Measurements from ENCODE around the gene ANKRD63.
A peak's percentile ranks its signal among the peaks of the same experiment; 100 is the strongest.

The ANKRD63 gene

GRCh38 chr15:40269604-40270003 is 13.3 kb downstream of the ANKRD63 start:
- no peak for TF ChIP-seq CEBPB (IDR thresholded peaks at IDR 0.05)
- TF ChIP-seq CREB1 (IDR thresholded peaks at IDR 0.05; ENCODE audit: low read depth), result no peak
- TF ChIP-seq FOXM1 (IDR thresholded peaks at IDR 0.05; ENCODE audit: borderline replicate concordance, low read depth), result no peak
- no peak for TF ChIP-seq RAD21 (IDR thresholded peaks at IDR 0.05; ENCODE audit: low read depth)
- TF ChIP-seq EGR1 (IDR thresholded peaks at IDR 0.05), result no peak
- no peak for TF ChIP-seq REST (IDR thresholded peaks at IDR 0.05; ENCODE audit: low read depth)
- no peak for TF ChIP-seq TEAD4 (IDR thresholded peaks at IDR 0.05)
- no peak for TF ChIP-seq TAF1 (IDR thresholded peaks at IDR 0.05; ENCODE audit: low read depth)
- TF ChIP-seq ZBTB7A (IDR thresholded peaks at IDR 0.05; ENCODE audit: low read depth), result no peak
- no peak for TF ChIP-seq MAX (IDR thresholded peaks at IDR 0.05)
- TF ChIP-seq USF1 (IDR thresholded peaks at IDR 0.05), result no peak
- TF ChIP-seq TCF12 (IDR thresholded peaks at IDR 0.05; ENCODE audit: low read depth), result no peak
- no peak for TF ChIP-seq NFIC (IDR thresholded peaks at IDR 0.05)
- no peak for TF ChIP-seq YY1 (IDR thresholded peaks at IDR 0.05; ENCODE audit: low read depth)
- TF ChIP-seq EP300 (IDR thresholded peaks at IDR 0.05; ENCODE audit: borderline replicate concordance), result no peak

- no peak for TF ChIP-seq USF1 (IDR thresholded peaks at IDR 0.05)
These were observed 15.2 kb downstream of the ANKRD63 start for GRCh38 chr15:40267670-40268069.

- no peak for TF ChIP-seq EP300 (IDR thresholded peaks at IDR 0.05; ENCODE audit: borderline replicate concordance)
- TF ChIP-seq NFIC (IDR thresholded peaks at IDR 0.05), result 0 out of 2 replicates have a peak, but pooled peaks have one; percentile 18
These were observed 16.0 kb downstream of the ANKRD63 start for GRCh38 chr15:40266828-40267304.

- TF ChIP-seq NFIC (IDR thresholded peaks at IDR 0.05) (no peak), TEAD4 (IDR thresholded peaks at IDR 0.05) (no peak), TCF12 (IDR thresholded peaks at IDR 0.05; ENCODE audit: low read depth) (no peak), CREB1 (IDR thresholded peaks at IDR 0.05; ENCODE audit: low read depth) (no peak), EGR1 (IDR thresholded peaks at IDR 0.05) (no peak), CEBPB (IDR thresholded peaks at IDR 0.05) (no peak)
These were observed 17.0 kb downstream of the ANKRD63 start for GRCh38 chr15:40265875-40266274.

- TF ChIP-seq ZBTB7A (IDR thresholded peaks at IDR 0.05; ENCODE audit: low read depth) (no peak), YY1 (IDR thresholded peaks at IDR 0.05; ENCODE audit: low read depth) (no peak), CEBPB (IDR thresholded peaks at IDR 0.05) (no peak), USF1 (IDR thresholded peaks at IDR 0.05) (no peak), FOXM1 (IDR thresholded peaks at IDR 0.05; ENCODE audit: borderline replicate concordance, low read depth) (no peak), RAD21 (IDR thresholded peaks at IDR 0.05; ENCODE audit: low read depth) (no peak), TAF1 (IDR thresholded peaks at IDR 0.05; ENCODE audit: low read depth) (no peak), REST (IDR thresholded peaks at IDR 0.05; ENCODE audit: low read depth) (no peak), MAX (IDR thresholded peaks at IDR 0.05) (no peak), EGR1 (IDR thresholded peaks at IDR 0.05) (no peak), TEAD4 (IDR thresholded peaks at IDR 0.05) (no peak), CREB1 (IDR thresholded peaks at IDR 0.05; ENCODE audit: low read depth) (no peak), NFIC (IDR thresholded peaks at IDR 0.05) (no peak), TCF12 (IDR thresholded peaks at IDR 0.05; ENCODE audit: low read depth) (no peak), EP300 (IDR thresholded peaks at IDR 0.05; ENCODE audit: borderline replicate concordance) (no peak)
These were observed 17.5 kb downstream of the ANKRD63 start for GRCh38 chr15:40265355-40265754.

GRCh38 chr15:40264321-40265153 is 18.3 kb downstream of the ANKRD63 start:
- TF ChIP-seq YY1 (IDR thresholded peaks at IDR 0.05; ENCODE audit: low read depth) (no peak), CEBPB (IDR thresholded peaks at IDR 0.05) (no peak)

All from Ishikawa (cell line).